ENCODE measurements around the gene PPP1R9A.

The PPP1R9A gene

DNA sequence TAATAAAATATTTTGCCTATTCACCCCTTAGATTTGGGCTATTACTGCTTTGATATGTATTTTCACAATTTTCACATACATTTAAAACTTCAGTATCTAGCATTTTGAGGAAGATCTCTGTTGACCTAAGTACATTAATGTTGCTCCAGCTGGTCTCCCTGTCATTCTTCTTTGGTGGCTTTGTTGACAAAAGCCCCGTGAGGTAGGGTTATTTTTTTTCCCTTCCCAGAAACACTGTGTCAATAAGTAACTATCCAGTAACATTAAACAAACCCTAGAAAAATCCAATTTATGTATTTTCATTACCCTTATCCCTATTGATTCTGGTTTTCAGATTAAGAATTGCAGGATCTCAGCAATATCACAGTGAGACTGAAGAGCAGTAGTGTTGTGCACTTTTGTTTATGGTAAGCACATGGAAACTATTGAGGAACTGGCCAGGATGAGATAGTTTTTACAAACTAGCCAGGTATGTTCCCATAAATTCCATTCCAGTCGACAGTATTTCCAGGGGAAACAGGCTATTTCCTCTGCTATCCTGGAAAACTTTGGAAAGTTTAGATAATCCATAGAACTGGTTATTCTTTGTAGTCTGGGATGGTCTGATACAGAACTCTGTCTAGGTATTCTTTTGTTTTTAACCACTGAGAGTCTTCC, 218.8 kb downstream of the PPP1R9A start:
- no peak for TF ChIP-seq ZFX (IDR thresholded peaks at IDR 0.05)
- TF ChIP-seq, protein P1, sequence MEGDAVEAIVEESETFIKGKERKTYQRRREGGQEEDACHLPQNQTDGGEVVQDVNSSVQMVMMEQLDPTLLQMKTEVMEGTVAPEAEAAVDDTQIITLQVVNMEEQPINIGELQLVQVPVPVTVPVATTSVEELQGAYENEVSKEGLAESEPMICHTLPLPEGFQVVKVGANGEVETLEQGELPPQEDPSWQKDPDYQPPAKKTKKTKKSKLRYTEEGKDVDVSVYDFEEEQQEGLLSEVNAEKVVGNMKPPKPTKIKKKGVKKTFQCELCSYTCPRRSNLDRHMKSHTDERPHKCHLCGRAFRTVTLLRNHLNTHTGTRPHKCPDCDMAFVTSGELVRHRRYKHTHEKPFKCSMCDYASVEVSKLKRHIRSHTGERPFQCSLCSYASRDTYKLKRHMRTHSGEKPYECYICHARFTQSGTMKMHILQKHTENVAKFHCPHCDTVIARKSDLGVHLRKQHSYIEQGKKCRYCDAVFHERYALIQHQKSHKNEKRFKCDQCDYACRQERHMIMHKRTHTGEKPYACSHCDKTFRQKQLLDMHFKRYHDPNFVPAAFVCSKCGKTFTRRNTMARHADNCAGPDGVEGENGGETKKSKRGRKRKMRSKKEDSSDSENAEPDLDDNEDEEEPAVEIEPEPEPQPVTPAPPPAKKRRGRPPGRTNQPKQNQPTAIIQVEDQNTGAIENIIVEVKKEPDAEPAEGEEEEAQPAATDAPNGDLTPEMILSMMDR (conservative IDR thresholded peaks at IDR 0.05), result no peak
- H3K27ac ChIP-seq, result no peak overlapping the region

DNA sequence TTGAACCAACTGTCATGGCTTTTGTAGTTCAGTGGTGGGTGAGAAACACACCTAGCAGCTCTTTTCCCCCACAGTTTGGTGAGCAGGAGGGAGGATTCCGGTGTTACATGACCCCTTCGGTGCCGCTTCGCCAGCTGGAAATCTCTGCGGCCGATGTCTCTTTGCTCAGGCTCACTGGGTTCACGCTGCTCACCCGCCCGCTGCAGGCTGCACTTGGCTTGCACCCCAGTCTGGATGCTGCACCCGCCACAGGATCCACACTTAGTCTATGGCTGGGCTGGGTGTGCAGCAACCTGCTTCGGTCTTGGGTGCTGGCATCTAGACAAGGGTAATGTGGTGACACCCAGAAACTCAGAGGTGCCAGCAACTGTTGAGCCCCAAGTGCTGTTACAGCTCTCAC, 225.1 kb downstream of the PPP1R9A start:
- TF ChIP-seq ZFX (IDR thresholded peaks at IDR 0.05), result no peak
- TF ChIP-seq, protein P1 (conservative IDR thresholded peaks at IDR 0.05), result no peak
- no peak overlapping the region for H3K27ac ChIP-seq

DNA sequence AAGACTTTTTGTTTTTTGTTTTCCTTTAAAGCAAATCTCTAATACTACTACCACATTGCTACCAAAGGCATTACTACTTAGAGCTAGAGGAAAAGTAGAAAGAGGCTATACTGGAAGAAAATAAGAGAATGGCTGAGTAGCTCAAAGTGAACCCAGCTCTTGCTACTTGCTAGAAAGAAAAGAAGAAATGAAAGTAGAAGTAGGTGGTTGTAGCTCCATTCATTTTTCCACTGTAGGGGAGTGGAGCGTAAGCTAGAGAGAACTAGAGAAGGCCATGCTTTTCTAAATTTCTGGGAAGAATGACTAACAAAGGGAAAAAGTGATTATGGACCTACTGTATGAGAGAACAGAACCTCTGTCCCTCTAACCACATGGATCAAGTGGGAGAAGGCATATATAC, 232.5 kb downstream of the PPP1R9A start:
- TF ChIP-seq, protein P1 (conservative IDR thresholded peaks at IDR 0.05), result no peak
- TF ChIP-seq ZFX (IDR thresholded peaks at IDR 0.05), result no peak

DNA sequence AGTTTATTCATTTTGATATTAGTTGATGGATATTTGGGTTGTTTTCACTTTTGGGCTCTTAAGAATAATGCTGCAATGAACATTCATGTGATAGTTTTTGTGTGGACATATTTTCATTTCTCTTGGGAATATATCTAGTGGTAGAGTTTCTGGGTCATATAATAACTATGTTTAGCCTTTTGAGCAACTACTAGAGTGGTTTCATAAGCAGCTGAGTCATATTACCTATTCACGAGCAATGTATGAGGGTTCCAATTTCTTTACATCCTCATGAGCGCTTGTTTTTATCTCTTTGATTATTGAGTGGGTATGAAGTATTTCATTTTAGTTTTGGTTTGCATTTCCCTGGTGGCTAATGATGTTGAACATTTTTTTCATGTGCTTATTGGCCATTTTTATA, 234.4 kb downstream of the PPP1R9A start:
- TF ChIP-seq ZFX (IDR thresholded peaks at IDR 0.05), result no peak
- TF ChIP-seq, protein P1 (conservative IDR thresholded peaks at IDR 0.05), result no peak
- no peak overlapping the region for H3K27ac ChIP-seq

More for the DNA sequence above, 232.5 kb downstream of the PPP1R9A start:
- no peak overlapping the region for H3K27ac ChIP-seq

DNA sequence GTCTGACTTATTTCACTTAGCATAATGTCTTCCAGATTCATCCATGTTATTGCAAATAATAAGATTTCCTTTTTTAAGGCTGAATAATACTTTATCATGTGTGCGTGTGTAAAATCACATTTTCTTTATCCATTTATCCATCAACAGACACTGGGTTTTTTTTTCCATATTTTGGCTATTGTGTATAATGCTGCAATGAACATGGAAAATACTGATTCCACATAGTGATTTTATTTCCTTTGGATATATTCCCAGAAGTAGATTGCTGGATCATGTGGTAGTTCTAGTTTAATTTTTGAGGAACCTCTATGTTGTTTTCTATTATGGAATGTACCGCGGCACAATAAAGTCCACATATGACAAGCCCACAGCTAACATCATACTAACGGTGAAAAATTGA, 236.9 kb downstream of the PPP1R9A start:
- TF ChIP-seq ZFX (IDR thresholded peaks at IDR 0.05), result no peak
- H3K27ac ChIP-seq, result no peak overlapping the region

DNA sequence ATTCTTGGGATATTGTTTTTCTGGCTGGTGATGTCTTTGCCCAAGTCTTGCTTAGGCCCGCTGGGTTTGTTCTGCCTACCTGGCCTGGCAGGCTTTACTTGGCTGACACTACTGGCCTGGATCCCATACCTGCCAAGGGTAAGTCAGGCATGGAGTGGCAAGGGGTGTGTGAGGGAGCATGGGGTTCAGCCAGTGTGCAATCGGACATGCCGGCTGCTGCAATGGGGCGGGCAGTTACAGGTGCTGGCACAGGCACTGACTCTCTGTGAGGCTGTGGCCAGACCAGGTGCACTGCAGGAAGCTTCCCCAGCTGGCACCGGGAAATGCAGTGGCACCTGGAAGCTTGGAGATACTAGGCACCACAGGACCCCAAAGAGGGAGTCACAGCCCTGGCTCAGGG, 248.6 kb downstream of the PPP1R9A start:
- TF ChIP-seq ZFX (IDR thresholded peaks at IDR 0.05), result no peak
- H3K27ac ChIP-seq, result no peak overlapping the region

DNA sequence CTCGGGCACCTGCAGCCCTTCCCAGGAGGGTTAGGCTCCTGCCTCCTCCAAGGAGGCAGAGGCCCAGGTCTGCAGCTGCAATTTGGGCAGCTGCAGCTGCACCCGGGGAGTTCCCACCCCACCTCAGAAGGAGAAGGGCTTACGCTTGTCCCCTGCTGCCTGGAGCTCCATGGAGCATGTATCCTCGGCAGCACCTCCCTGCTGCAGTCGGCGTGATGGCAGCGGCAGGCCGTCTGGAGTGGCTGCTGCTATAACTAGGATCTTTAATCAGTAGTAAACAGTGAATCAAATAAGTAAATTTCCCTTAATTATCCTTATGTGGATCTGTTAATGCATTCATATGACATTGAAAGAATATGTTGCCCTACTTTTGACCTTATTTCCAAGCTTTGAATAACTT, 250.0 kb downstream of the PPP1R9A start:
- H3K27ac ChIP-seq, result no peak overlapping the region

DNA sequence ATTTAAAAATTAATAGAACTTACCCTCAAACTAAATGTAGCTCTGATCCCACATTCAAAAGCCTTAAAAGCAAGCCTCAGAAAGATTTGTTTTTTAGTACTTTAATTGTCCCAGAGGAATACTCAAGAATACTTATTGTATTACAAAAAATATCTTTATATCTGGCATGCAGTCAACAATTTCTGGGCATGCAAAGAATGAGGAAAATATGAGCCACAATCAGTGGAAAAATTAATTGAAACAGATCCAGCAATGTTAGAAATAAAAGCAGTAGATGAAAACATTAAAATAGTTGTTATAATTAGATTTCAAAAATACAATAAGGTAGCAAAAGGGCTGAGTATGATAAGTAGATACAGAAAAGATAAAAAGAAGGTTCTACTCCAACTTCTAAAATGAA, 262.3 kb downstream of the PPP1R9A start:
- TF ChIP-seq ZFX (IDR thresholded peaks at IDR 0.05), result no peak
- TF ChIP-seq, protein P1 (conservative IDR thresholded peaks at IDR 0.05), result no peak
- H3K27ac ChIP-seq, result no peak overlapping the region

More for the DNA sequence above, 250.0 kb downstream of the PPP1R9A start:
- TF ChIP-seq, protein P1 (conservative IDR thresholded peaks at IDR 0.05), result no peak
- TF ChIP-seq ZFX (IDR thresholded peaks at IDR 0.05), result no peak
